RWPE2 (cell line): ENCODE data around the gene TTLL7.
A peak's percentile ranks its signal among the peaks of the same experiment; 100 is the strongest.

Experiments used
- ATAC-seq: fragments of 200-7000 bp; cut with Tn5 transposase; 3 replicates; pipeline ENCODE4 v1.9.1; 2021; ENCODE audit warnings: low read depth
- DNase-seq: peaks from one replicate; pipeline ENCODE4 v3.0.0-alpha.2; 2020; ENCODE audit warnings: low spot score
- H3K27ac ChIP-seq: fragments of 450-650 bp; 2 replicates; pipeline ENCODE4 v1.5.1; 2017; ENCODE audit warnings: mild to moderate bottlenecking; ENCODE audit not compliant: poor library complexity, severe bottlenecking
- H3K27me3 ChIP-seq: fragments of 250-450 bp; sonication (Bioruptor Pico); 2 replicates; pipeline ENCODE4 v1.5.1; 2021; ENCODE audit warnings: mild to moderate bottlenecking, moderate library complexity; ENCODE audit not compliant: insufficient read depth, poor library complexity, severe bottlenecking
- H3K36me3 ChIP-seq: fragments of 250-450 bp; sonication (Bioruptor Pico); 2 replicates; pipeline ENCODE4 v1.5.1; 2020; ENCODE audit warnings: low read depth, mild to moderate bottlenecking, moderate library complexity
- H3K4me1 ChIP-seq: fragments of 250-450 bp; sonication (Bioruptor Pico); 2 replicates; pipeline ENCODE4 v1.5.1; 2021; ENCODE audit warnings: mild to moderate bottlenecking, moderate library complexity; ENCODE audit not compliant: insufficient read depth, poor library complexity, severe bottlenecking
- H3K4me3 ChIP-seq: fragments of 250-450 bp; sonication (Bioruptor Pico); 2 replicates; pipeline ENCODE4 v1.5.1; 2021; ENCODE audit warnings: mild to moderate bottlenecking, moderate library complexity; ENCODE audit not compliant: severe bottlenecking
- H3K9me3 ChIP-seq: fragments of 250-450 bp; sonication (Bioruptor Pico); 2 replicates; pipeline ENCODE4 v1.5.1; 2021; ENCODE audit warnings: mild to moderate bottlenecking, moderate library complexity; ENCODE audit not compliant: severe bottlenecking
- CTCF ChIP-seq: fragments of 450-650 bp; IDR thresholded peaks from one replicate; pipeline ENCODE4 v1.5.1; 2017; ENCODE audit warnings: mild to moderate bottlenecking, moderate library complexity; ENCODE audit not compliant: poor library complexity, severe bottlenecking

TTLL7 gene

DNA sequence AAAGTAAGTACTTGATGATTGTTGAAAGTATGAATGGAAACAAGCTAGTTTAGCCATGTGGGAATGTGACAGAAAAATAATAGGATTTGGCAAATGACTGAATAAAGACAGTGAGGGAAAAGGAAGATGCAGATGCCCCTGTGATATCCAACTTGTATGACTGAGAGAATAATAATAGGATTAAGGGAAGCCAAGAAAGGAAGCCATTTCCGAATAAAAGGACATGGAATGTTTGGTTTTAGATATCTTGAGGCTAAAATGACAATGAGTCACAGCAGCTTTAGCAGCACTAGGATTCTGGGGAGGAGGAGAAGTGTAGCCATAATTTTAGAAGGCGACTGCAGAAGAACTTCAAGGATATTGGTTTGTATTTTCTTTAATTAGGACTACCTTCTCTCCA lies 109.2 kb downstream of the TTLL7 start:
- H3K27me3 ChIP-seq: no peaks in the 10 kb centered on the region
- ATAC-seq: no peak
- no peak overlapping the region for H3K27ac ChIP-seq
- no peak overlapping the region for H3K4me3 ChIP-seq
- H3K36me3 ChIP-seq: no peaks in the 10 kb centered on the region
- TF ChIP-seq CTCF: no peak
- H3K4me1 ChIP-seq: no peaks in the 10 kb centered on the region
- DNase-seq: no peak
- no peaks in the 10 kb centered on the region for H3K9me3 ChIP-seq

DNA sequence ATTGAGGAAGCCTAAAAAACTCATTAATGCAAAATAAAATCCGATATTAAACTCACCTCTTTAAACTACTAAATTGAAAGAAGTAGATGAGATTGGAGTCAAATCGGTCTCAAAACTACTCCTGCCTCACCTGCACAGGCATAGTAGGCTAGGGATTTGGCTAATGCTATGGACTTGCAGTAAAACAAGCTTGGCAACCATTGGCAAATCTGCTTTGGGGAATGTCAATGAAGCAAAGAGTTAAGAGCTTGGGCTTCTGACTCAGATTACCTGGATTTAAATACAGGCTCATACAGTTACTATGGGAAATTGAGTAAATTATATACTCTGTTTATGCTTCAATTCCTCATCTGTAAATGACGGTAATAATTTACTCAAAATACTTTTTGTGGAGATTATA lies 111.4 kb downstream of the TTLL7 start:
- Histone ChIP-seq H3K9me3 (no peaks in the 10 kb centered on the region), H3K4me1 (no peaks in the 10 kb centered on the region), H3K4me3 (no peak overlapping the region), H3K36me3 (no peaks in the 10 kb centered on the region), H3K27me3 (no peaks in the 10 kb centered on the region), H3K27ac (no peak overlapping the region)
- TF ChIP-seq CTCF: no peak
- DNase-seq: no peak
- ATAC-seq: no peak

DNA sequence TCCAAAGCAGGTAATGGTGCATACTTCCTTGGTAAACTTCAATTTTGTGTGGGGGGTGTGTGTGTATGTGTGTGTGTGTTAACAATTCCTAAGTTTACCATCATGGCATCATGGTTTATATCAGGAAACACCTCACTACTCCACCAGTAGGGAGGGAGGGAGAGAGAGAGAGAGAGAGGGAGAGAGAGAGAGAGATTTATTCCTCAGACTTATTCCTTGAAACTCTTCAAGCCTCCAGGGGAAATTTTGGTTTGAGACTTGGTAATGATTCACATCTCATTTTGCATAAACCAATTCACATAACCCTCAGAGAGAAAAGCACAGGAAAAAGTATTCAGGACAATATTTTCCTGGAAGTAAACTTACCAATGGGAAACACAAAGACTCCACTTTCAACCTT lies 115.0 kb downstream of the TTLL7 start:
- Histone ChIP-seq H3K27ac (no peak overlapping the region), H3K4me3 (no peak overlapping the region), H3K27me3 (no peaks in the 10 kb centered on the region), H3K9me3 (no peaks in the 10 kb centered on the region), H3K4me1 (no peaks in the 10 kb centered on the region), H3K36me3 (no peaks in the 10 kb centered on the region)
- no peak for TF ChIP-seq CTCF
- no peak for ATAC-seq
- DNase-seq: no peak

GRCh38 chr1:83882906-83883305 lies 116.0 kb downstream of the TTLL7 start:
- no peak for DNase-seq
- H3K9me3 ChIP-seq: no peaks in the 10 kb centered on the region
- H3K4me3 ChIP-seq: no peak overlapping the region
- TF ChIP-seq CTCF: peak; percentile 35
- H3K27me3 ChIP-seq: no peaks in the 10 kb centered on the region
- peak; percentile 44; the same call in 1 of the 3 replicates for ATAC-seq
- no peaks in the 10 kb centered on the region for H3K36me3 ChIP-seq
- H3K27ac ChIP-seq: no peak overlapping the region
- no peaks in the 10 kb centered on the region for H3K4me1 ChIP-seq

- no peak for ATAC-seq
- Histone ChIP-seq H3K27ac (no peak overlapping the region), H3K36me3 (no peaks in the 10 kb centered on the region), H3K27me3 (no peaks in the 10 kb centered on the region), H3K9me3 (no peaks in the 10 kb centered on the region), H3K4me3 (no peak overlapping the region), H3K4me1 (no peaks in the 10 kb centered on the region)
- no peak for TF ChIP-seq CTCF
- no peak for DNase-seq
Measured at GRCh38 chr1:83872515-83872914, 126.4 kb downstream of the TTLL7 start.
